HG03108 (cell line): ENCODE measurements around the gene HDAC6.
"Not testable (repeated sequence)": the region's sequence is repeated elsewhere in the genome, so short reads cannot be mapped to it uniquely, and the experiment has no call there.

Experiments
- ATAC-seq: cut with Tn5 transposase; IDR thresholded peaks from one replicate; pipeline ENCODE4 v1.9.1; 2021; ENCODE audit warnings: moderate library complexity; ENCODE audit not compliant: unreplicated experiment

Gene HDAC6

DNA sequence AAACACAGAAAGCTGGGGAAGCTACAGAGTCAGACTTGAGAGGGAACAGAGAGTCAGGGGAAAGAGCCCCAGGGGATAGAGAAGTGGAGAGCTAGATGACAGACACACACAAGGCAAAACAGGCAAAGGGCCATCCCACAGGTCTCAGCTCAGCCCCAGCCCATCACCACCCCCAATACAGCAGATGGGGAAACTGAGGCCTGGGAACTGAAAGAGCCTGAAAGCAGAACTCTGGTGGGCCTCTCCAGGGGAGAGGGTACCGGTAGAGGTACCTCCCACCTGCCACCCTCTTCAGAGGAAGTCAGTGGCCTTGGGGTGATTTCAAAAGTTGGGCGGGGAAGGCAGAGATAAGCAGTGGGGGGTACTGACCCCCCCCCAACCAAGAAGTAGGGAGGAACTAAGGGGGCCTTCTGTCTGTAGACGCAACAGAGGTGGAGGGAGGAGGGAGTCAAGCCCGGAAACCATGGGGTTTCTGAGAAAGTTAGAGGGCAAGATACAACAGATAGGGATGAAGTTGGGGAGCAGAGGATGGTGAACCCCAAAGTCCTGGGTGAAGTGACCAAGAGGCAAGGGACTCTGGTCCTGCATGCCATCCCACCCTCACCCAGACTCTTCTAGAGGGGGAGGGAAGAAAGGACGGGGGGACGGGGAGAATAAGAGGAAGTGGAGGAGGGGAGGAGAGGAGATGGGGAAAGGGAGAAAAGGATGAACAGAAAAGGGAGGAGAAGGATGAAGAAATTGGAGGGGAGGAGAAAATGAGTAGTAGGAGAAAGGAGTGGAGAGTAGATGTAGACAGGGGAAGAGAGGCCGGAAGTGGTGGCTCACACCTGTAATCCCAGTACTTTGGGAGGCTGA lies 12.3 kb upstream of the HDAC6 start:
- ATAC-seq = no peak

DNA sequence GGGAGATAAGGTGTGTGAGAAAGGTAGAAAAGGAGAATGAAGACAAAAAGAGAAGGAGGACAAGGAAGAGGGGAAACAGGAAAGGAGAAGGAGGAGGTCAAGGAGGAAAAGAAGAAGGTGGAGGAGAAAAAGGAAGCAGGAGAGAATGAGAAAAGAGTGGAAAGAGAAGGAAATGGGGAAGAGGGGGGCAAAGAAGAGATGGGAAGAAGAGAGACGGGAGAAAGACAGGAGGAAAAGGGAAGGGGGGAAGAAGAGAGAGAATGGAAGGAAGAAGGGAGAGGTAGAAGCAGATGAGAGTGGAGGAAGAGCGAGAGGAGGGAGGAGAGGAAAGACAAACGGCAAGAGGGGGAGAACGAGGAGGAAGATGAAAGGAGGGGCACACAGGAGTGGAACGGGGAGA lies 11.4 kb upstream of the HDAC6 start:
- no peak for ATAC-seq

GRCh38 chrX:48791063-48791820 lies 10.6 kb upstream of the HDAC6 start:
- ATAC-seq = no peak

DNA sequence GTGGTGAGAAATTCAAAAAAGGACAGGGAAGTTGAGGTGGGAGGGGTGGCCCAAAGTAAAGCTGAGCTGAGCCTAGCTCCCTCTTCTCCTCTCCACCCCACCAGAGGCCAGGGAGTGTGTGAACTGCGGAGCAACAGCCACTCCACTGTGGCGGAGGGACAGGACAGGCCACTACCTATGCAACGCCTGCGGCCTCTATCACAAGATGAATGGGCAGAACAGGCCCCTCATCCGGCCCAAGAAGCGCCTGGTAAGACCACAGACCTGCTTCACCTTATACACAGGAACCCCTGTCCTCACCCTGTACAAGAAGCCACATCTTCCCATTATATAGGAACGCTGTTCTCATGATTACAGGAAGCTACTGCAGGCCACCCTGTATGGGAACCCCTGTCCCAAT lies 9.6 kb upstream of the HDAC6 start:
- no peak for ATAC-seq

DNA sequence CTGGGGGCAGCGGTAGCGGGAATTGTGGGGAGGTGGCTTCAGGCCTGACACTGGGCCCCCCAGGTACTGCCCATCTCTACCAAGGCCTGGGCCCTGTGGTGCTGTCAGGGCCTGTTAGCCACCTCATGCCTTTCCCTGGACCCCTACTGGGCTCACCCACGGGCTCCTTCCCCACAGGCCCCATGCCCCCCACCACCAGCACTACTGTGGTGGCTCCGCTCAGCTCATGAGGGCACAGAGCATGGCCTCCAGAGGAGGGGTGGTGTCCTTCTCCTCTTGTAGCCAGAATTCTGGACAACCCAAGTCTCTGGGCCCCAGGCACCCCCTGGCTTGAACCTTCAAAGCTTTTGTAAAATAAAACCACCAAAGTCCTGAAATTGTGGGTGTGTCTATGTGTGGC lies 7.9 kb upstream of the HDAC6 start:
- ATAC-seq = no peak

- no peak for ATAC-seq
Observed at GRCh38 chrX:48794340-48794910, 7.4 kb upstream of the HDAC6 start.

DNA sequence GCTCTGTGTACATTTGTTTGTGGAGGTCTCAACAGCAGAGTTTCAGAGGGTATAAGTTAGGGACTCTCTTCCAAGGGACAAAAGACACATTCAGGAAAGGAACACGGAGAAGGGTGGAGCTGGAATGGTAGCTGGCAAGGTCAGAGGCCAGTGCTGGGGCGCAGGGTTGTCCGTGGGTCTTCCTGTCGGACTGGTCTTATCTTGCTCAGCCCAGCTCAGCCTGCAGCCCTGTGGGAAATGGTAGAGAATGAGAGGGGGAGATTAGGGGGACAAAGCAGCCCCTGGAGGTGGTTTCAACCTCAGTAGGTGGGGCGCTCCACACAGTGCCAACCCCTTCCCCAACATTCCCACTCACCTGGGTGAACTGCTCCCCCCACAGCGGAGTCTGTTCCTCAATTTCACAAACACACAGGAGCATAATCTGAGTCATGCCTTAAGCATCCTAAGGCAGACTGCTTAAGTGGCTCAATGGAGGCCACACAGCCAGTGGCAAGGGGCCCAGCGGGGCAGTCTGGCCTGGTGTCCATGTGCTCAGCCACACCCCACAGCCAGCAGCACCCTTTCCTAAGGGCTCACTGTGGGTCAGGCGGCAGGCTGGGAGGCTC lies 6.9 kb upstream of the HDAC6 start:
- no peak for ATAC-seq

GRCh38 chrX:48798318-48798717 lies 3.5 kb upstream of the HDAC6 start:
- no peak for ATAC-seq

DNA sequence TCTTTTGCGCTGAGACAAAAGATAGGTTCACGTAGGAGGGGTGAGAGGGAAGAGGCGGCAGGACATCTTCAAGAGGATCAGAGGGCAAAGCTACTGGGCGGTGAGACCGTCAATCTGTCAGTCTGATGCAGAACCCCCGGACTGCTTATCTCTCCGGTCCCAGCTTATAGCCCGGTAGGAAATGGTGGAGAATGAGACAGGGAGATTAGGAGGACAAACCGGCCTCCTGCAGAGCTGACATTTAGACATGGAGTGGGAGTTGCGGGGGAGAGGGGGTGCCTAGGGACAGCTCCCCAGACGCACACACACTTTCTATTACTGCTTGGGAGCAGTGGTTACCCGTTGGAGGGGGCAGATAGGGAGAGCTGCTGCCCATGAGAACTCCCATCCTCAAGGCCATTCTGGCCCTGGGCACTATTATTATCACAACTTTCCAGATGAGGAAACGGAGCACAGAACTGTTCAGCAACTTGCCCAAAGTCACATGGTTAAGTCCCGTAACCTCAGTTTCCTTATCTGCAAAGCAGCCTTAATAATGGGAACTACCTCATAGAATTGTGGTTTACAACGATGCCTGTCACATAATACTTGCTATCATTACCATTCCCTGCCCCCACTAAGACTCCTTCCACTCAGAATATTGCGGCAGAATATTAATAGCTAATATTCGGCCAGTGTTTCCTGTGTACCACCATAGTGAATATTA lies 1.1 kb upstream of the HDAC6 start:
- no peak for ATAC-seq

DNA sequence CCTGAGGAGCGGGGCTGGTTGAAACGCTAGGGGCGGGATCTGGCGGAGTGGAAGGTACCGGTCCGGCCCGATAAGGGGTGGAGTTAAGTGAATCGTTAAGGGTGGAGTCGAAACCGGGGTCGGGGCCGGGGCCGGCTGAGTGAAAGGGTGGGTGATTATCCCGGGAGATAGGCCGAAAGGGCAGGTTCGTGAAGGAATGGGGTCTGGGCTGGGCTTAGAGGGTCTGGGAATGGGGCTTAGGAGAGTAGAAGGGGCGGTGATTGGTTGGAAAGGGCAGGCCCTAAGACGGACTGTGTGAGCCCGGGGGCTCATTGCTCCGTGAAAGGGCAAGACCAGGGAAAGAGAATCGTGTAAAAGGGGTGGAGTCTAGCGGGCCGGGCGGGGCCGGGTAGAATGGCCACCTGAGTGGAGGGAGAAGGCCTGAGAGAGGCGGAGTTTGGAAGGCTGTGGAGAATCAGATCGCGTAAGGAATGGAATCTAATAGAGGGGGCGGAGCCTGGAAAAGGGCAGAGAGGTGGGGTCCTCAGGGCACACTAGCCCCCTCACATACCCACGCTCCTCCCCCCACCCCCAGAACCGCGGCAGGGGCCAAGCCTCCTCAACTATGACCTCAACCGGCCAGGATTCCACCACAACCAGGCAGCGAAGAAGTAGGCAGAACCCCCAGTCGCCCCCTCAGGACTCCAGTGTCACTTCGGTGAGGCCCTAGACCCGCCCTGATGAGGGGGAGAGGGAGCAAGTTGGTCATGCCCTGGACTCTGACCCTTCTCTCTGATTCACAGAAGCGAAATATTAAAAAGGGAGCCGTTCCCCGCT lies 430 bp downstream of the HDAC6 start:
- peak; percentile 31 for ATAC-seq

- no peak for ATAC-seq
Observed at GRCh38 chrX:48802905-48803200, 986 bp downstream of the HDAC6 start.

- no peak for ATAC-seq
Observed at GRCh38 chrX:48806081-48806480, 4.2 kb downstream of the HDAC6 start.

GRCh38 chrX:48813644-48814043 lies 11.8 kb downstream of the HDAC6 start:
- ATAC-seq = no peak

DNA sequence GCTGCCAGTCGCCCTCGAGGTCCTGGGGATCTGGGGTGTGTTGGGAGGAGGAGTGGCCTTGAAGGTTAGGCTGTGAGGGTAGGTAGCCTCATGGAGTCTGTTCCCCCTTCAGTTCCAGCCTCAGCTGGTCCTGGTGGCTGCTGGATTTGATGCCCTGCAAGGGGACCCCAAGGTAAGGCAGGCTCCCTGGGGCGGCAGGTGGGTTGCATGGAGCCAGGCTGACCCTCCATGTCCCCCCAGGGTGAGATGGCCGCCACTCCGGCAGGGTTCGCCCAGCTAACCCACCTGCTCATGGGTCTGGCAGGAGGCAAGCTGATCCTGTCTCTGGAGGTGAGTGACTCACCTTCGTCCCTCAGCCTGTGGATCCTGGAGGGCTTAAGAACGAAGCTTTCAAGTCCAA lies 12.9 kb downstream of the HDAC6 start:
- no peak for ATAC-seq

GRCh38 chrX:48815266-48815665 lies 13.4 kb downstream of the HDAC6 start:
- ATAC-seq = no peak

DNA sequence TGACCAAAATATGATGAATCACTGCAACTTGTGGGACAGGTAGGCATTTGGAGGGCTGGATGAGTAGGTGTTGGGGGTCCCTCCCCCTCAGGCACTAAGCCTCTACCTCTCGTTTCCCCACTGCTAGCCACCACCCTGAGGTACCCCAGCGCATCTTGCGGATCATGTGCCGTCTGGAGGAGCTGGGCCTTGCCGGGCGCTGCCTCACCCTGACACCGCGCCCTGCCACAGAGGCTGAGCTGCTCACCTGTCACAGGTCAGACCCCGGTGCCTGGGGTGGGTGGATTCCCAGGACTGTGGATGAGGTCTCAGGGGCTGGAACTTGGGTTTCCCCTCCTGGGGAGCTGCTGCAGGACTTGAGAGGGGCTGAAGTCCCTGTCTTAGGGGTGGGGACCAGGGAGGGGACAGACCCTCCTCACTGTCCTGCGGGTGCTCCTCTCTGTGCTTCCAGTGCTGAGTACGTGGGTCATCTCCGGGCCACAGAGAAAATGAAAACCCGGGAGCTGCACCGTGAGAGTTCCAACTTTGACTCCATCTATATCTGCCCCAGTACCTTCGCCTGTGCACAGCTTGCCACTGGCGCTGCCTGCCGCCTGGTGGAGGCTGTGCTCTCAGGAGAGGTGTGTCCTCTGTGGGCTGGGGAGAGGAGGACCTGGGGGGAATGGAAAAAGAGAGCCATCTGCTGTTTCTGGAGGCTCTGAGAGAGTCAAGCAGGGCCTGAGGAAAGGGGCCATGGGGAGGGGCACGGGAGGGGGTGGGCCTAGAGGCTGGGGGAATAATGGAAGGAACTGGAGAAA lies 14.3 kb downstream of the HDAC6 start:
- no peak for ATAC-seq

DNA sequence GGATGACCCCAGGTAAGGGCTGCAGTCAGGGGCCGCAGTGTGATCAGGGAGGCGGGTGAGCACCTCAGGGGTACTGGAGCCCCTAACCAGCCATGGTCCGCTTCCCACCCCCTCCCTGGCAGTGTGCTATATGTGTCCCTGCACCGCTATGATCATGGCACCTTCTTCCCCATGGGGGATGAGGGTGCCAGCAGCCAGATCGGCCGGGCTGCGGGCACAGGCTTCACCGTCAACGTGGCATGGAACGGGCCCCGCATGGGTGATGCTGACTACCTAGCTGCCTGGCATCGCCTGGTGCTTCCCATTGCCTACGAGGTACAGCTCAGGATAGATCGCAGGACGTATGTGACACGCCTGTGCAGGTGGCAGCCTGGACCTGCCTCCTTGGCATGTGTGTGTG lies 16.2 kb downstream of the HDAC6 start:
- ATAC-seq = no peak

DNA sequence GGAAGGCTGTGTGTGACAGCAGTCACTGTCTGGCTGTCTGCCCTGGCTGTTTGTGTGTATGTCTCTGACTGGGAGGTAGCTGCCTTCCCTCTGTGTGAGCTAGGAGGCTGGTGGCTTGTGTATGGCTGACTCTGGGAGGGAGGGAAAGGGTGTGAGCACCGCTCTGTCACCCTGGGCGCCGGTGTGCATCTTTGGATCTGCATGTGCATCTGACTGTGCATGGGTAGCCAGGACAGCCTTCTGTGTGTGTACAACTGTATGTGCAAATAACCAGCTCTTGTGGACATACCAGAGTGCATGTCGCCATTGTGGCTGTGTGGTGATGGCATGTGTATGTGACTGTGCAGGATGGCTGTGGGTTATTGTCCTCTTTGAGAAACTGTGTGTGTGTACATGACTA lies 17.0 kb downstream of the HDAC6 start:
- no peak for ATAC-seq

- not testable (repeated sequence) for ATAC-seq
Observed at GRCh38 chrX:48819394-48819793, 17.5 kb downstream of the HDAC6 start.

- no peak for ATAC-seq
Observed at GRCh38 chrX:48823053-48823452, 21.2 kb downstream of the HDAC6 start.
